ENCODE results near the gene CCNY.

The CCNY gene

DNA sequence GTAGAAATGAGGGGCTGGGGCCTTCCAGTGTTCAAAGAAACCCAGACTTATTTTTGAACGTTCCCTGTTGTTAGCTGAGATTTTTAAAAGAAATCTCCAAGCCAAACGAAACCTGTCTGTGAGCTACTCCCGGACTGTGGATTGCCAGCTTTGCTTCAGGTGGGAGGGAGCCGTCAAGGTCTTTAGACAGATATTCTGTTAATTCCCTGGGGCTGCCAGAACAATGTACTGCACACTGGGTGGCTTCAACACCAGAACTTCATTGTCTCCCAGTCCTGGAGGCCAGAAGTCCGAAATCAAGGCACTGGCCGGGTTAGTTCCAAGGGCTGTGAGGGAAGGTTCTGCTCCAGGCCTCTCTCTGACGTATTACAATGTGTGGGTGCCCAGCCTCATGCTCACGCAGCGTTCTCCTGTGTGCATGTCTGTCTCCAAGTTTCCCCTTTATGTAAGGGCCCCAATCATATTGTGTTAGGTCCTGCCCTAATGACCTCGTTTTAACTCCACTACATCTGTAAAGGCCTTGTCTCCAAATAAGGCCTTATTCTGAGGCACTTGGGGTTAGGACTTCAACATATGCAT, 208.9 kb downstream of the CCNY start:
- TF ChIP-seq, protein P1, sequence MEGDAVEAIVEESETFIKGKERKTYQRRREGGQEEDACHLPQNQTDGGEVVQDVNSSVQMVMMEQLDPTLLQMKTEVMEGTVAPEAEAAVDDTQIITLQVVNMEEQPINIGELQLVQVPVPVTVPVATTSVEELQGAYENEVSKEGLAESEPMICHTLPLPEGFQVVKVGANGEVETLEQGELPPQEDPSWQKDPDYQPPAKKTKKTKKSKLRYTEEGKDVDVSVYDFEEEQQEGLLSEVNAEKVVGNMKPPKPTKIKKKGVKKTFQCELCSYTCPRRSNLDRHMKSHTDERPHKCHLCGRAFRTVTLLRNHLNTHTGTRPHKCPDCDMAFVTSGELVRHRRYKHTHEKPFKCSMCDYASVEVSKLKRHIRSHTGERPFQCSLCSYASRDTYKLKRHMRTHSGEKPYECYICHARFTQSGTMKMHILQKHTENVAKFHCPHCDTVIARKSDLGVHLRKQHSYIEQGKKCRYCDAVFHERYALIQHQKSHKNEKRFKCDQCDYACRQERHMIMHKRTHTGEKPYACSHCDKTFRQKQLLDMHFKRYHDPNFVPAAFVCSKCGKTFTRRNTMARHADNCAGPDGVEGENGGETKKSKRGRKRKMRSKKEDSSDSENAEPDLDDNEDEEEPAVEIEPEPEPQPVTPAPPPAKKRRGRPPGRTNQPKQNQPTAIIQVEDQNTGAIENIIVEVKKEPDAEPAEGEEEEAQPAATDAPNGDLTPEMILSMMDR (IDR thresholded peaks at IDR 0.05) = no peak

DNA sequence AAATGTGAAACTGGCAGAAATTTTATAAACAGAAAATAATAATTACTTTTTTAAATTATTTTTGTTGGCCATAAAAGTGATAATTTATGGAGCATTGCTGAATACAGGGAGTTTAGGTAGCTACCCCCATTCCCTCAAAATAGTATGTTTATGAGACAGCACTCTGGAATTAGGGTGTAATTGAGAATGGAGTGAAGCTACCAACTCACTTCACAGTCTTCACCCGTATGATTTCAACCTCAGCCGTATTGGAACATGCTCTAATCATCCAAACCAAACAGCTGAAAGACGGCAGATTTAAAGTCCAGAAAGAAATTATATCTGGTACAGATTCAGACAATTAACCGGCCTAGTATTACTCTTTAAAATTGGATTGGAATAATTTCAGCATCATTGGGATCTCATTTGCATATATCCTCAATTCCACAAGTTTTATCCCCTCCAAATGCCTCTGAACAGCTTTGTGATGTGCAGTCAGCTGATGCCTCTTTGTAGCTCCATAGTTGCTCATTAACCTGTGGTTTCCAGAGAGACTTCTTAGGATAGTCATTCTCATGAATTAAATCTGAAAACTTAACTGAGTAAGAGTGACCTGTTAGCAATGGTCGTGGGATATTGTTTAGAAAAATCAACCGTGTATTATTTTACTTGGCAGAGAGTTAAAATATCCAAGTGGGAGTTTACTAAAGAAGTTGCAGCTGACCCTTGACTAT, 209.7 kb downstream of the CCNY start:
- TF ChIP-seq, protein P1 (IDR thresholded peaks at IDR 0.05) = no peak

DNA sequence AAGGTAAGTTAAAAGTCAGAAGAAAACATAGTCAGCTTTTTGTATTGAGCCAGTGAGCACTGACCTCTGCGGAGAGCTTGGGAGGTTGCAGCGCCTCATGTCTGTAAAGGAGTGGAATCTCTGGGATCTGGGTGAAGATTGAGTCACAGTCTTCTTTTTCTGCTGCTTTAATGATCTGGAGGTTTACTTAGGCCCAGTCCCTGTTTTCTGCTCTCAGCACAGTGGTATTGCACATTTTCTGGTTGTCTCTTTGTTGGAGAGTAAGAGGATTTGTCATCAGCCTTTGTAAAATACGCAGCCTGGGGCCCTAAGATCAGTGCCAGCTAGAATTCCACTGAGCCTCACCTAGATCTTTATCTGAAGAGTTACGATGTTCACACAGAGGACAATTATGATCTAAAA, 210.5 kb downstream of the CCNY start:
- TF ChIP-seq, protein P1 (IDR thresholded peaks at IDR 0.05) = peak; percentile 38; the same call in 1 of the 2 replicates

DNA sequence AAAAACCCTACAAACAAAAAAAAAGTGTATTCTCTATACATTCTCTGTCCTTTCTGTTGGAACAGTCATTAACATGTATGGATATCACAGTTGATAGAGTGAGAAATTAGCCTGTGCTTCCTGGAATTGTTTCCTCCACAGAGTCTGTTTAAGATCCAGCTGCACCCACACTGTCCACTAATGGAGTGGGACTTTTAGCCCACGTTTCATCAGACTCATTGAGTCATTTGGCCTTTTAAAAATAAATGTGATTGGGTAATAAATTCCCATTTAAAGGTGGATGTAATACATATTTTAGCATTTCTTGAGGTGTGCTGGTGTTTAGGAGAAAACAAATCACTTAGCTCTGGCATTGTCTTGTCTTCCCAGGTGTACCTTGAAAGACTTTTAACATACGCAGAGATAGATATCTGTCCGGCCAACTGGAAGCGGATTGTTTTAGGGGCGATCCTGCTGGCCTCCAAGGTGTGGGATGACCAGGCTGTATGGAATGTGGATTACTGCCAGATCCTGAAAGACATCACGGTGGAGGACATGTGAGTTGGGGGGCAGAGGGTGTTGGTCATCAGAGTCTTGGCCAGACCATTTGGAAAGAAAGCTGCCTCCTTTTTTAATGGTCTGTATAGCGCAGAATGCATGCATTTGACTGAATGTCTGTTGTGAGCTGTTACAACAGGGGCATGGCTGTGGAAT, 216.5 kb downstream of the CCNY start:
- TF ChIP-seq, protein P1 (IDR thresholded peaks at IDR 0.05) = no peak

DNA sequence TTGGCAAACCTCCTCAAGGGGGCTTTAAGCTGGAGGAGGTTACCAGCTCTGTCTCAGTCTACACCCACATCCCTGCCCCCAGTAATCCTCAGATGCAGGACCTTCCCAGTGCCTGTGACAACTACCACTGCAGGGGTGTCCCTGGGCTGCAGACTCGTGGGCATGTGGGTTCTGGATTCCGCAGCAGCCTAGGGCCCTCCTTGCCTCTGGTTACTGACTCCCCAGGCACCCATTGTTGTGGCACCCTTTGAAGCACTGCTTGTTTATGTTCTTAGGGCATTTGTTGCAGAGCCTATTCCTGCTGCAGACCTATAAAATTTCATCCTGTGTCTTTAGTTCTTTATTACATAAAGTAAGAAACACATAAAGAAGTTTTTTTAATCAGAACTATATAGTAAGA, 217.7 kb downstream of the CCNY start:
- TF ChIP-seq, protein P1 (IDR thresholded peaks at IDR 0.05) = no peak

DNA sequence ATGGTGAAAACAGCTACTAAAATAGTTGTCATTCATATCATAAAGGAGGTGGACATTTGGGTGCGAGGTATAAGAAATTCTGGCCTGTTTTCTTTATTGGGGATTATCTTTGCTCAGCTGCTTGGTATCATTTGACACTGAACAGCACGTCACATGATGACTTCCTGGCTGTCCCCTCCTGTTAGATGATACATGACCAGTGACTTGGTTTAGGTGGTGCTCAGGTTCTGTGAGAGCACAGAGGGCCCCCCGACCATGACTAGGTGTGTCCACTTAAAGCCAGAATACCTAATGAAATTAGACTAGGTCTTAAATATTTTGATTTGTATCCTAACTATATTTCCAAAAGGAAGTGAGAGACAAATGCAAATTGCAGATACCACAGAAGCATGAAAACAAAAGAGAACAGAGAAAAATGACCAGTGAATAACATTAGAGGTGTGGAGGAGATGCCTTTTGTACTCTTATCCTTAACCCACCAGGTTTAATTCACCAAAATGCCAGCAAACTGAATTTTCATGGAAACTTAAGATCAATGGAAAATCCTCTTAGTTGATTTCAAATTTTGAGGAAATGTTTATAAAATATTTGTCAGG, 218.2 kb downstream of the CCNY start:
- TF ChIP-seq, protein P1 (IDR thresholded peaks at IDR 0.05) = no peak

All from LNCAP (cell line).